GM18951 (cell line): ENCODE results near the gene SLC35E3.
"Not testable (repeated sequence)": the region's sequence is repeated elsewhere in the genome, so short reads cannot be mapped to it uniquely, and the experiment has no call there.

Experiments
- POLR2A ChIP-seq: IDR thresholded peaks from 4 replicates; pipeline ENCODE4 v1.6.1; 2011; ENCODE audit warnings: mild to moderate bottlenecking; ENCODE audit not compliant: insufficient read length, insufficient read depth; ENCODE audit errors: extremely low read depth
- in situ Hi-C: fragments of 300-500 bp; cut with MboI; formaldehyde crosslinking; loops from one replicate; pipeline ENCODE4 v1.12.0; 2022; ENCODE audit warnings: low sequenced_read_pairs, mixed read lengths, inconsistent platforms; ENCODE audit not compliant: unreplicated experiment

Gene SLC35E3

DNA sequence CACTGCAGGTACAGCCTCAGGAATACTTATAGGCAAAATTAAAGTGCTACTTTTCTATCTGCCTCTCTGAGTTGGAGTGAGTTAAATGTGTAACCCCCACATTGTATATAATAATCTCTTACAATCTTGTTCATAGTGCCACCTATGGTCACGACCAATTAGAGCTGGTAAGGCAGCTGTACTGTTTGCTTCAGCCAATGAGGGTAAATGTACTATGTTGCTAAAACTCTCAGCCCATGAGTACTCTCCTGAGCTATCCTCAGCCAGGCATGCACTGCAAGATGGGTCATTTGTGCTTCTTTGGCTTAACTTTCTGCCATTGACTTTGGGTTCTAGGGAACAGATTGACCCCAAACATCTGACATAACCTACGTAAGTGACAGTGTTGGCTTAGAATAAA, 47.0 kb downstream of the SLC35E3 start:
- TF ChIP-seq POLR2A = no peak
- in situ Hi-C loops = no loop called here

DNA sequence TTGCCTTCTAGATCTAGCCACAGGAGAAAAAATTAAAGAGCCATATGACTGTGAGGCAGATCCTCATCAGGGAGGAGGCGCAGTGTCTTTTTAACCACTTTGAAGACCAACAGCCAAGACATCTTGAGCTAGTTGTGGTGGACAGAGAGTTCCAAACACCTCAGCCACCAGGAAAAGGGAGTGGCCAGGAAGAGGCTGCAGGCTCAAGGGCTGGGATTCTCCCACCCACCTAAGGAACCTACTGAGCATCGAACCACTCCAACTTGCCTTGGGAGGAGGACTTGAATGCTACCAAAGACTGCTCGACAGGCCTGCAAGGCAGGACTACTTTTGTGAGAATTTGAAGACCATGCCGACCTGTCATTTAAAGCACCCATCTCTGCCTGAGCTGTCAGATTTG, 47.5 kb downstream of the SLC35E3 start:
- no peak for TF ChIP-seq POLR2A
- in situ Hi-C loops = no loop called here

DNA sequence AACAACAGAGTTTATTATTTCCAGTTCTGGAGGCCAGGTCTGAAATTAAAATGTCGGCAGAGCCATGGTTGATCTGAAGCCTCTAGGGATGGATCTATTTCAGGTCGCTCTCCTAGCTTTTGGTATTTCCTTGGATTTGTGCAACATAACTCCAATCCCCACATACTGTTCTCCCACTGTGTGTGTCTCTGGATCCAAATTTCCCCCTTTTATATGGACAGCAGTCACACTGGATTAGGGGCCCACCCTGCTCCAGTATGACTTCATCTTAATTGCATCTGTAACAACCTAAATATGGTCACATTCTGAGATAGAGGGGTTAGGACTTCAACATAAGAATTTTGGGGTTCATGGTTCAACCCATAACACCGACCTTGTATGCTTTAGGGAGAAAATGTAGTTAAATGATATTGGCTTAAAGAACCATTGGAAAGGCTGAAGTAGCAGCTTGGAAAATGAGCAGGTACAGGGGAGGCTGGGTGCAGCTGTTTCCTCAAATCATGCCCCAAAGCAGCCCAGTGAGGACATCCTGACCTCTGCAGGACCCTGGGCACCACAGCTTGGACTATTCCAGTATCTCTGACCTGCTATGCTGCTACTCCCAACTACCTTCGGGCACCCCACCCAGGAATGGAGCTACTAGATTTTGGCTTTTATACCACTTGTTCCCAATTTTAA, 48.1 kb downstream of the SLC35E3 start:
- TF ChIP-seq POLR2A = no peak
- in situ Hi-C loops = no loop called here

DNA sequence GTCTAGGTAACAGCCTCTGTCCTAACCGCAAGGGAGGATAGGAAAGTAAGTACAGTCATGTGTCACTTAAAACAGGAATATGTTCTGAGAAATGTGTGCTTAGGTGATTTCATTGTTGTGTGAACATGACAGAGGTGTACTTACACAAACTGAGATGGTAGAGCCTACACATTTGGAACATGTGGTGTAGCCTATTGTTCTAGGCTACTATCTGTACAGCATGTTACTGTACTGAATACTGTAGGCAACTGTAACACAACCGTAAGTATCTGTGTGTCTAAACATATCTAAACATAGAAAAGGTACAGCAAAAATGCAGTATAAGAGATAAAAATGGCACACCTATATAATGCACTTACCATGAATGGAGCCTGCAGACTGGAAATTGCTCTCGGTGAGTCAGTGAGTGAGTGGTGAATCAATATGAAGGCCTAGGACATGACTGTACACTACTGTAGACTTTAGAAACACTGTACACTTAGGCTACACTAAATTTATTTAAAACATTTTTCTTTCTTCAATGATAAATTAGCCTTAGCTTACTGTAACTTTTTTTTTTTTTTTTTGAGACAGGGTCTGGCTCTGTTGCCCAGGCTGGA, 48.8 kb downstream of the SLC35E3 start:
- in situ Hi-C loops = no loop called here
- TF ChIP-seq POLR2A = no peak

DNA sequence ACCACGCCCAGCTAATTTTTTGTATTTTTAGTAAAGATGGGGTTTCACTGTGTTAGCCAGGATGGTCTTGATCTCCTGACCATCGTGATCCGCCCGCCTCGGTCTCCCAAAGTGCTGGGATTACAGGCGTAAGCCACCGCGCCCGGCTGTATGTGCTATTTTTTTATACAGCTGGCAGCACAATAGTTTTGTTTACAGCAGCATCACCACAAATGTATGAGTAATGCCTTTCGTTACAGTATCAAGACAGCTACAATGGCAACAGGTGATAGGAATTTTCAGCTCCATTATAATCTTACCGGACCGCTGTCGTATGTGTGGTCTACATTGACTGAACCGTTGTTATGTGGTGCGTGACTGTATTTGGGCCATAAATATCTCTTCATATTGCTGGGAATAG, 50.4 kb downstream of the SLC35E3 start:
- TF ChIP-seq POLR2A = no peak
- in situ Hi-C loops = no loop called here

DNA sequence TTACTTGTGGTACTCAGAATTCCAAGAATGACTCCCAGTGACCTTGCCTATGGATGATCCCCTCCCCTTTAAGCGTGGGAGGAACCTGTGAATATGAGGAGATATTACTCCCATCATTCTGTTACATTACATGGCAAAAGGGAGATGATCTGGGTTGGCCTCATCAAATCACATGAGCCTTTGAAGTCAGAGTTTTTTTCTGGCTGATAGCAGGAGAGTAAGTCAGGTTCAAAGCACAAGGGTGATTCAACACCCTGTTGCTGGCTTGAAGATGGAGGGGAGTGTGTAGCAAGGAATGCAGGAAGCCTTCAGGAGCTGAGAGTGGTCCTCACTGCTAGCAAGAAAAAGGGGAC, 52.9 kb downstream of the SLC35E3 start:
- TF ChIP-seq POLR2A = no peak
- in situ Hi-C loops = no loop called here

DNA sequence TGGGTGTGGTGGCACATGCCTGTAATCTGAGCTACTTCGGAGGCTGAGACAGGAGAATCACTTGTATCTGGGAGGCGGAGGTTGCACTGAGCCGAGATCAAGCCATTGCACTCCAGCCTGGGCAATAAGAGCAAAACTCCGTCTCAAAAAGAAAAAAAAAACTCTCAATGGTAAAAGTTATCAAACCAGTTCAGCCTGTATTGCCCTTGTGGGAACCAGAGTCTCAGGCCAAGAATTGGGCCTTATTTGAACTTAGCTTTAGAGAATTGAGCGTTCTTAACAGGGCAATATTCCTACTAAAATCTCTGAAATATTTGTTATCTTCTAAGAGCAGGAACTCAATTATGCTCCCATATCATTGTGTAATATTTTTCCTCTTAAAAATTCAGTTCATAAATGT, 54.3 kb downstream of the SLC35E3 start:
- in situ Hi-C loops = no loop called here
- no peak for TF ChIP-seq POLR2A

DNA sequence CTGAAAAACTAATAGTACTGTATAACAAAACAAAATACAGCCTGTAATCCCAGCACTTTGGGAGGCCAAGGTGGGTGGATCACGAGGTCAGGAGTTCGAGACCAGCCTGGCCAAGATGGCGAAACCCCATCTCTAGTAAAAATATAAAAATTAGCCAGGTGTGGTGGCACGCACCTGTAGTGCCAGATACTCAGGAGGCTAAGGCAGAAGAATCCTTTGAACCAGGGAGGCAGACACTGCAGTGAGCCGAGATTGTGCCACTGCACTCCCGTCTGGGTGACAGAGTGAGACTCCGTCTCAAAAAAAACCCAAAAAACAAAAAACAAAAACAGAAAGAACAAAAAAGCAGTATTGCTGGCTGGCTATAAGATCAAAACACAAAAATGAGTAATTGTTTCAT, 55.1 kb downstream of the SLC35E3 start:
- in situ Hi-C loops = not testable (repeated sequence)

DNA sequence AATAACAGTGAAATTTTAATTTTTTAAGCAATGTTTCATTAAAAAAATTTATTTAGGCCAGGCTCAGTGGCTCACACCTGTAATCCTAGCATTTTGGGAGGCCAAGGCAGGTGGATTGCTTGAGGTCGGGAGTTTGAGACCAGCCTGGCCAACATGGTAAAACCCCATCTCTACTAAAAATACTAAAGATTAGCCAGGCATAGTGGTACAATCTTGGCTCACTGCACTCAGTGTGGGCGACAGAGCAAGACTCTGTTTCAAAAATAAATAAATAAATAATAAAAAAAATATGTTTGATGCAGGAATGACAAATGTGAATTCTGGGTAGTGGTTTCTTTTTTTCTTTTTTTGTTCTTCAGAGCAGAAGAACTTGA, 56.4 kb downstream of the SLC35E3 start:
- in situ Hi-C loops = not testable (repeated sequence)

DNA sequence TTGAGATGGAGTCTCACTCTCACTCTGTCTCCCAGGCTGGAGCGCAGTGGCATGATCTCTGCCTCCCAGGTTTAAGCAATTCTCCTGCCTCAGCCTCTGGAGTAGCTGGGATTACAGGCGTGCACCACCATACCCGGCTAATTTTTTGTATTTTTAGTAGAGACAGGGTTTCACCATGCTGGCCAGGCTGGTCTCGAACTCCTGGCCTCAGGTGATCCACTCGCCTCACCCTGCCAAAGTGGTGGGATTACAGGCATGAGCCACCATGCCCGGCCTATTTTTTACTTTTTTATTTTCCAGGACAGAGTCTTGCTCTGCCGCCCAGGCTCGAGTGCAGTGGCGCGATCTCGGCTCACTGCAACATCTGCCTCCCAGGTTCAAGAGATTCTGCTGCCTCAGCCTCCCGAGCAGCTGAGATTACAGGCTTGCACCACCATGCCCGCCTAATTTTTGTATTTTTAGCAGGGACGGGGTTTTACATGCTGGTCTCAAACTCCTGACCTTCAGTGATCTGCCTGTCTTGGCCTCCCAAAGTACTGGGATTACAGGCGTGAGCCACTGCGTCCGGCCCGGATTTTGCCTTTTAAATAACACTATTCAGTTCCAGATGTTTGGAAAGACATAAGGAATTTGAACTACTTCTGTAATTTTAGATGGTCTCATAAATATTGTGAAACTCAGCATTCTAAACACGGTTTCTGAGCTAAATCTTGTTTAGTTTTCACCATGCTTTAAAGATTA, 57.1 kb downstream of the SLC35E3 start:
- in situ Hi-C loops = not testable (repeated sequence)

DNA sequence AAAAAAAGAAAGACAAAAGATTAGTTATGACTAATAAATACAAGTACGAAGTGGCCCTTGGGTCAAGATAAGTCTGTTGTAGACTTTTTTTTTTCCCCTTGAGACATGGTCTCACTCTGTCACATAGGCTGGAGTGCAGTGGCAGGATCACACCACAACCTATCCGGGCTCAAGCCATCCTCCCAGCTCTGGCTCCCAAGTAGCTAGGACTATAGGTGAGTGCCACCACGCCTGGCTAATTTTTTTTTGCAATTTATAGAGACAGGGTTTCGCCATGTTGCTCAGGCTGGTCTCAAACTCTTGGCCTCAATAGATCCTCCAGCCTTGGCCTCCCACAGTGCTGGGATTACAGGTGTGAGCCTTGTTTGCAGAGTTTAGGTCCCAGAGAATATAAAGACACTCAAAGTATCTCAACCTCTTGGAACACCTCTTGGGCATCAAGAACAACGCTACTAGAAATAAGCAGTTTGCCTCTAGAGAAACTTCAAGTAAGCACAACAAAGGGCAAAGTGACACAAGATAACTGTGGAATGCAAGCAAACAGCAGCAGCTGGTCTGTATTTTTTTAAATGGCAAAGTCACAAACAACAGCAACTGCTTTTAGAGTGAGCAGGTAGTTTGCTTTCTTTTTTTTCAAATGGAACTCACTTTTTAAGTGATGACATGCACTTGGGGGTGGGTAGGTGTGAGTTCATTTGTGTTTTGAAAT, 58.1 kb downstream of the SLC35E3 start:
- in situ Hi-C loops = no loop called here
- no peak for TF ChIP-seq POLR2A

DNA sequence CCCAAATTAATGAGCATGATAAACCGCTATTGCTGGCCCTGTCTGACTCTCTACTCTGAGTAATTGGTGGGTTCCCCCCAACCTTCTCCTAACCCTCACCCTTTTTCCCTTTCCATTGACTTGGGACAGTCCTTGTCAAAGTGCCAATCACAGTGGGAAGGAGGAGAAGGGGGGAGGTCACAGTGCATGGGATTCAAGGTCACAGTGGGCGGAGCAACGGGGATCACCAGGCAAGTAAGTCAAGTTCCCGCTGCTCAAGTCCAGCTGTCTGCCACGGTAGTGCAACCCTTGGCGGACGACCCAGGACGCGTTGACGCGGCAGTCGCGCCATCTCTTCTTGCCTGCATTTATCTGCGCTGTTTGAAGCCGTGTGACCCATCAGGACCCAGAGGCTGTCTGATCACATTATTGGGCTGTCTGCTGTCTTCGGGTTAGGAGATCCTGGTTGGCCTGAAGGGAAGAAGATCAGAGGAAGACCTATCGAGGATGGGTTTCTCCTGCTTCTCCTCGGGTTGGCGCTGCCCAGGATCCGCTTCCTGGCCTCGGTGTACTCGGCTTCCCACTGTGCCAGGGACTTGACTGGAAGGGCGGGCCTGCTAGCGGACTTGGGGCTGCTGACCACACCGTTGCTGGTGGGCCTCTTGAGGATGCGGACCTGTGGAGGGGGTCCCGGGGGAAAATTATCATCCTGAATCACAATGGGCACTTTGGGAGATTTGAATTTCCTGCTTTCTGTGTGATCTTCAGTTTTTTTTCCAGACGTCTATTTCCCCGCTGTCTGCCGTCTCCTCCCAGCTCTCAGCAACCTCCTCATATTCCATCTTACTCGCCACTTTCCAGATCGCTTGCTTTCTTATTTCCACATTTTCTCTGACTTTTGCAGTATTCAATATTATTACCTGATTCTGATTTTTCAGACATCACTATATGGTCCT, 58.9 kb downstream of the SLC35E3 start:
- in situ Hi-C loops = no loop called here
- TF ChIP-seq POLR2A = no peak

DNA sequence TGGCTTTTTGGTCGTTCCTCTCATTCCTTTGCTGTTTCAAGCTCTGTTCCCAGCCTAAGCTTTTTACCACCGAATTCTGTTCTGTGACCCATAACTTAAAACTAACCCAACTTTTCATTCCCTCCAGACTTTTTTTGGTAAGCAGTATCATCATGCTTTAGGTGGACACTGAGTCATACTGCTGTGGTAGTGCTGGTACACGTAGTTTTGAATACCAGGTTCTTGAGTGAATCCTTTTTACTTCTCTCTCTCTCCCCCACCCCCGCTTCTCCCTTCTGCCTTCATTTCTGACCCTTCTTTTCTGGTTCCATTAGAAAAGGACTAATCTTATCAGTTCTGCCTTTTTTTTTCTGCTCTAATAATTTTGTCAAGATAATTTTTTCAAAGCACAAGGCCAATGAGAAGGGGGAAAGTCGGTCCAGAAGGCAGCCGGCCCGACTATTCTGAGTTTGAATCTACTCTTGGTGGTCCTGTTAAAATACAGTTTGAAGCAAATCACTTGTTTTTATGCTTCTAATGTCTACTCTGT, 59.7 kb downstream of the SLC35E3 start:
- in situ Hi-C loops = no loop called here
- no peak for TF ChIP-seq POLR2A
